ENCODE measurements around the gene C17orf67. TPM values are rescaled to one million over a fixed set of nuclear protein-coding genes. Genes with fewer than 3 reads are reported as not detected.

C17orf67 gene
- total RNA-seq, 1 donor from 2014 or later: 2.7 TPM

GRCh38 chr17:56866076-56866475 lies 32.4 kb upstream of the C17orf67 start:
- no peak overlapping the region for H3K4me3 ChIP-seq
- intact Hi-C loops (cut with DNase I): no loop called here
- H3K27ac ChIP-seq: no peak overlapping the region
- no peaks in the 10 kb centered on the region for H3K9me3 ChIP-seq
- TF ChIP-seq POLR2A (IDR thresholded peaks at IDR 0.05) (no peak), POLR2AphosphoS5 (IDR thresholded peaks at IDR 0.05; ENCODE audit: insufficient read depth in 1 of 2, low read depth in 1 of 2) (no peak)
- TF ChIP-seq, protein P1, sequence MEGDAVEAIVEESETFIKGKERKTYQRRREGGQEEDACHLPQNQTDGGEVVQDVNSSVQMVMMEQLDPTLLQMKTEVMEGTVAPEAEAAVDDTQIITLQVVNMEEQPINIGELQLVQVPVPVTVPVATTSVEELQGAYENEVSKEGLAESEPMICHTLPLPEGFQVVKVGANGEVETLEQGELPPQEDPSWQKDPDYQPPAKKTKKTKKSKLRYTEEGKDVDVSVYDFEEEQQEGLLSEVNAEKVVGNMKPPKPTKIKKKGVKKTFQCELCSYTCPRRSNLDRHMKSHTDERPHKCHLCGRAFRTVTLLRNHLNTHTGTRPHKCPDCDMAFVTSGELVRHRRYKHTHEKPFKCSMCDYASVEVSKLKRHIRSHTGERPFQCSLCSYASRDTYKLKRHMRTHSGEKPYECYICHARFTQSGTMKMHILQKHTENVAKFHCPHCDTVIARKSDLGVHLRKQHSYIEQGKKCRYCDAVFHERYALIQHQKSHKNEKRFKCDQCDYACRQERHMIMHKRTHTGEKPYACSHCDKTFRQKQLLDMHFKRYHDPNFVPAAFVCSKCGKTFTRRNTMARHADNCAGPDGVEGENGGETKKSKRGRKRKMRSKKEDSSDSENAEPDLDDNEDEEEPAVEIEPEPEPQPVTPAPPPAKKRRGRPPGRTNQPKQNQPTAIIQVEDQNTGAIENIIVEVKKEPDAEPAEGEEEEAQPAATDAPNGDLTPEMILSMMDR (IDR thresholded peaks at IDR 0.05): no peak
- H3K4me1 ChIP-seq: no peaks in the 10 kb centered on the region
- no peak for DNase-seq (ENCODE audit: extremely low spot score in 2 of 2)
- H3K36me3 ChIP-seq: peaks cover 0 to 25% of the 10 kb centered on the region in 2 donors
- no peaks in the 10 kb centered on the region for H3K27me3 ChIP-seq

GRCh38 chr17:56863974-56864373 lies 30.3 kb upstream of the C17orf67 start:
- TF ChIP-seq POLR2AphosphoS5 (IDR thresholded peaks at IDR 0.05; ENCODE audit: insufficient read depth in 1 of 2, low read depth in 1 of 2): no peak
- TF ChIP-seq POLR2A (IDR thresholded peaks at IDR 0.05): no peak
- TF ChIP-seq, protein P1 (IDR thresholded peaks at IDR 0.05): no peak
- no peak for DNase-seq (ENCODE audit: extremely low spot score in 2 of 2)
- intact Hi-C loops (cut with DNase I): no loop called here
- Histone ChIP-seq H3K9me3 (no peaks in the 10 kb centered on the region), H3K27me3 (no peaks in the 10 kb centered on the region), H3K27ac (no peak overlapping the region), H3K36me3 (peaks cover 0 to 38% of the 10 kb centered on the region in 2 donors), H3K4me3 (no peak overlapping the region), H3K4me1 (no peaks in the 10 kb centered on the region)

DNA sequence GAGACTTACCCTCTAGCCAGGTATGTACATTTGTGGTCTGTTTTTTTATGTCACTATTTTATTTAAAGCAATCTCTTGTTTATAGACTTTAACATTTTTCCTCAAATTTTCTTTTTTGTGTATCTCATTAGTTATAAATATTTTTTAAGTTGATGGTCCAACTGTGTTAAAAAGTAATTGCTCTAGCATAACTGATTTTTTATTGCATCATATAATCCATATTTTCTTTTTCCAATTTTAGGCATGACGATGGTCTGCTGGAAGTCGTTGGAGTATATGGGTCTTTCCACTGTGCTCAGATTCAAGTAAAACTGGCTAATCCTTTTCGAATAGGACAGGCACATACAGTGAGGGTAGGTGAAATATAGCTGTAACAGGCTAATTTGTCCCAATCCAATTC lies 28.2 kb upstream of the C17orf67 start:
- TF ChIP-seq POLR2AphosphoS5 (IDR thresholded peaks at IDR 0.05; ENCODE audit: insufficient read depth in 1 of 2, low read depth in 1 of 2) (no peak), POLR2A (IDR thresholded peaks at IDR 0.05) (no peak)
- TF ChIP-seq, protein P1 (IDR thresholded peaks at IDR 0.05): no peak
- H3K27ac ChIP-seq: no peak overlapping the region
- no peaks in the 10 kb centered on the region for H3K9me3 ChIP-seq
- H3K4me1 ChIP-seq: no peaks in the 10 kb centered on the region
- peaks cover 0 to 38% of the 10 kb centered on the region in 2 donors for H3K36me3 ChIP-seq
- intact Hi-C loops (cut with DNase I): no loop called here
- DNase-seq (ENCODE audit: extremely low spot score in 2 of 2): no peak
- no peak overlapping the region for H3K4me3 ChIP-seq
- no peaks in the 10 kb centered on the region for H3K27me3 ChIP-seq

GRCh38 chr17:56851008-56851407 lies 17.3 kb upstream of the C17orf67 start:
- no peak for DNase-seq (ENCODE audit: extremely low spot score in 2 of 2)
- Histone ChIP-seq H3K4me3 (no peak overlapping the region), H3K9me3 (no peaks in the 10 kb centered on the region), H3K36me3 (peaks cover 0 to 25% of the 10 kb centered on the region in 2 donors), H3K4me1 (no peaks in the 10 kb centered on the region), H3K27me3 (no peaks in the 10 kb centered on the region), H3K27ac (no peak overlapping the region)
- TF ChIP-seq POLR2AphosphoS5 (IDR thresholded peaks at IDR 0.05; ENCODE audit: insufficient read depth in 1 of 2, low read depth in 1 of 2) (no peak), POLR2A (IDR thresholded peaks at IDR 0.05) (no peak)
- TF ChIP-seq, protein P1 (IDR thresholded peaks at IDR 0.05): no peak
- intact Hi-C loops (cut with DNase I): no loop called here

DNA sequence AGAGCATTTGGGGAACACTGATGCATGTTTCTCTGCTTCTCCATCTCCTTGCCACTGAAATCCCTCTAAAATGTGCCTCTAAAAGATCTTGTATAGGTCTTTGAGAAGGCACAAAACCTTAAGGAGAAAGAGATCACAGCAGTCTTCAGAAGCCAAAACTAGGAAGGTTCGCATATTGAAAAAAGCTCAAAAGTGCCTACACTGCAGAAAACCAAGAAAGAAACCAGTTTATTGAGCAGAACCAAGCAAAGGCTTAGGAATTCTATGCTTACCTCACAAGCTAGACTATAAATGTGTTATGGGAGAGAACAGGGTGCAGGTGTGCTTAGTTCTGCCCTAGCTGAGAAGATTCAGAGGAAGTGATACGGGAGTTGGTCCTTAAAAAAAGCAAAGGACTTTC lies 16.9 kb upstream of the C17orf67 start:
- H3K36me3 ChIP-seq: peaks cover 0 to 25% of the 10 kb centered on the region in 2 donors
- intact Hi-C loops (cut with DNase I): no loop called here

More for the DNA sequence above, 16.9 kb upstream of the C17orf67 start:
- TF ChIP-seq POLR2A (IDR thresholded peaks at IDR 0.05) (no peak), POLR2AphosphoS5 (IDR thresholded peaks at IDR 0.05; ENCODE audit: insufficient read depth in 1 of 2, low read depth in 1 of 2) (no peak)
- TF ChIP-seq, protein P1 (IDR thresholded peaks at IDR 0.05): no peak
- no peaks in the 10 kb centered on the region for H3K4me1 ChIP-seq
- H3K27ac ChIP-seq: no peak overlapping the region
- no peaks in the 10 kb centered on the region for H3K27me3 ChIP-seq
- H3K4me3 ChIP-seq: no peak overlapping the region
- no peak for DNase-seq (ENCODE audit: extremely low spot score in 2 of 2)
- H3K9me3 ChIP-seq: no peaks in the 10 kb centered on the region
